Upper lobe of left lung (tissue), 4 donors: ENCODE results near the gene TRMT10C.

Experiments used
- EP300 ChIP-seq, 4 donors: sonication (generic); formaldehyde crosslinking; IDR thresholded peaks; one replicate each; pipeline ENCODE4 v1.5.1; 2017; ENCODE audit warnings: antibody characterized with exemption in 4 of 4, control low read depth in 2 of 4
- TF ChIP-seq, protein P1 (sequence below), 6 experiments: fragments of 450-650 bp in 4 of 6; fragments of 200-600 bp in 2 of 6; sonication (generic) in 2 of 6; IDR thresholded peaks; one replicate each; pipeline ENCODE4 v1.5.1; 2016 to 2019; ENCODE audit warnings: antibody characterized with exemption in 6 of 6

DNA sequence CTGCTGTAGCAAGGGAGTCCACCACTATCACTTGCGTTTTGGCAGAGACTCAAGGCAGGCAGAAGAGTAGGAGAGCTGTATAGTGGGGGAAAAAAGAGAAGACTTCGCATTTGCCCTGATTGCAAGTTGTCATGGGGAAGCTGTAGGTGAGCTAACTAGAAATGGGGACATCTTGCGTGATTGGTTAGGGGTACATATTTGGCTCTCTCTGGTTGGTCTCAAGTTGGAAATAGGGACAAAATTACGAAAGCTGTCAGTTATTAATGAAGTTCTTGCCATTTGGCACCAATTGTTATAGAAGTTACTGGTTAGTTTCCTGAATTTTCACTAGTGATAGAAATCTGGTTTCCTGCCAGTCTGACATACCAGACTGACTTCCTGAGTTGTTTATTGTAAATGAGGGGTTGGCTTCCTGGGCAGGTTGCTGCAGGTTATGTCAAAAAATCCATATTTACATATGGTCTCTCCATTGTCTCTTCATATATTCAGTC, 40.4 kb upstream of the TRMT10C start:
- TF ChIP-seq, protein P1, sequence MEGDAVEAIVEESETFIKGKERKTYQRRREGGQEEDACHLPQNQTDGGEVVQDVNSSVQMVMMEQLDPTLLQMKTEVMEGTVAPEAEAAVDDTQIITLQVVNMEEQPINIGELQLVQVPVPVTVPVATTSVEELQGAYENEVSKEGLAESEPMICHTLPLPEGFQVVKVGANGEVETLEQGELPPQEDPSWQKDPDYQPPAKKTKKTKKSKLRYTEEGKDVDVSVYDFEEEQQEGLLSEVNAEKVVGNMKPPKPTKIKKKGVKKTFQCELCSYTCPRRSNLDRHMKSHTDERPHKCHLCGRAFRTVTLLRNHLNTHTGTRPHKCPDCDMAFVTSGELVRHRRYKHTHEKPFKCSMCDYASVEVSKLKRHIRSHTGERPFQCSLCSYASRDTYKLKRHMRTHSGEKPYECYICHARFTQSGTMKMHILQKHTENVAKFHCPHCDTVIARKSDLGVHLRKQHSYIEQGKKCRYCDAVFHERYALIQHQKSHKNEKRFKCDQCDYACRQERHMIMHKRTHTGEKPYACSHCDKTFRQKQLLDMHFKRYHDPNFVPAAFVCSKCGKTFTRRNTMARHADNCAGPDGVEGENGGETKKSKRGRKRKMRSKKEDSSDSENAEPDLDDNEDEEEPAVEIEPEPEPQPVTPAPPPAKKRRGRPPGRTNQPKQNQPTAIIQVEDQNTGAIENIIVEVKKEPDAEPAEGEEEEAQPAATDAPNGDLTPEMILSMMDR (IDR thresholded peaks at IDR 0.05) = no peak
- no peak for TF ChIP-seq EP300 (IDR thresholded peaks at IDR 0.05)
